GM21447 (cell line): ENCODE data around the gene SNX9.

Source experiments
- ATAC-seq: cut with Tn5 transposase; IDR thresholded peaks from one replicate; pipeline ENCODE4 v1.9.1; 2021; ENCODE audit not compliant: unreplicated experiment

The SNX9 gene

DNA sequence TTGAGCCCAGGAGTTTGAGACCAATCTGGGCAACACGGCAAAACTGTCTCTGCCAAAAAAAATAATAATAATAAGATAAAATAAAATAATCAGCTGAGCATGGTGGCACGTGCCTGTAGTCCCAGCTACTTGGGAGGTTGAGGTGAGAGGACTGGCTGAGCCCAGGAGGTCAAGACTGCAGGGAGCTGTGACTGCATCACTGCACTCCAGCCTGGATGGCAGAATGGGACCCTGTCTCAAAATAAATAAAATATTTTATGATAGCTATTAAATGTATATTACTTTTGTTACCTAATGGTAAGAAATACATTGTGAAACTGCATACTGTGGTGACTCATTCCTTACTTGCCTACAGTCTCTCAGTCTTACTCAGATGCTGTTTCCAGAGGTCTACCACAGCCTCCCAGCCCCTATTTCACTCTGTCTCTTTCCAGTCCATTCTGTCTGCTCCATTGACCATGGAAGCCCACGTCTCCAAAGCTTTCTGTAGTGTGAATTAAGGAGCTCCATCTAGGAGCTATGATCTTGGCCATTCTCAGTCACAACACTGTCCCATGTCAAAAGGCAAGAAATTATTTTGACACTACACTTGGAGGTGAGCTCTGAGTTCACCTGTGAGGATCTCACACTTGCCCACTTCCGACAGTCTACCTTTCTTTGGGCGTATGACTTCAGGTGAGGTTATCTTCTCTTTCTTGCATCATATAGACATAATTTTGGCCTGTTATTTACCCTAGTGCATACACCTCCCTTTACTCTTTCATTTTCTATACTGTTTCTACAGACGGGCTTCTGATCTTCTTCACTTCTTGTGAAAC lies 22.4 kb upstream of the SNX9 start:
- peak; percentile 96 for ATAC-seq

GRCh38 chr6:157804448-157805327 lies 18.4 kb upstream of the SNX9 start:
- ATAC-seq: no peak

GRCh38 chr6:157806131-157806855 lies 16.8 kb upstream of the SNX9 start:
- no peak for ATAC-seq

DNA sequence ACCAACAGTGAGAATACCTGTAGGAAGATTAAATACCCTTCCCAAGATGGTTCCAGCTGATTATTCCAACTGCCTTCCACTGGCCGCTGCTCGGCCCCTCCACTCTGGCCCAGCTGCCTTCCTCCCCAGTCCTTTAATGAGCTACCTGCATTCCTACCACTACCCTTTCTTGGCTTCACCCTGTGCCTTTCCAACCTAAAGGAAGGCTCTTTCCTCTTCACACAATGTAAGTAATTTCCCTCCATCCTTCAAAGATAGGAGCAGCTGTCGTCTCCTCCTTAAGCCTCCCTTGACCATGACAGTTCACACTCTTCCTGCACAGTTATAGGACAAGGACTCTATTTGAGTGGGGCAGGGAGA lies 16.2 kb upstream of the SNX9 start:
- no peak for ATAC-seq

- no peak for ATAC-seq
Measured at GRCh38 chr6:157808405-157808950, 14.6 kb upstream of the SNX9 start.

DNA sequence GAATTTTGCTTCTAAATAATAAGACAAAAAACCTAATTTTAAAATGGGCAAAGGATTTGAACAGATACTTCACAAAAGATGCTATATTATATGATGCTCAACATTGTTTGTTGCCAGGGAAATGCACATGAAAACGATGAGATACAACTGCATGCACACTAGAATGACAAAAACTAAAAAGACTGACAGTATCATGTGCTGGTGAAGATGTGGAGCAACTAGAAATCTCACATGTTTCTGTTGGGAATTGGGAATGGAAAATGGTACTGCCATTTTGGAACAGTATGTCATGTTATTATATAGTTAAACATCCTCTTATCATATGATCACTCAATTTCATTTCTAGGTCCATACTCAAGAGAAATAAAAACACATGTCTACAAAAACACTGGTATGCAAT lies 13.4 kb upstream of the SNX9 start:
- no peak for ATAC-seq

GRCh38 chr6:157811137-157811475 lies 11.9 kb upstream of the SNX9 start:
- ATAC-seq: no peak

DNA sequence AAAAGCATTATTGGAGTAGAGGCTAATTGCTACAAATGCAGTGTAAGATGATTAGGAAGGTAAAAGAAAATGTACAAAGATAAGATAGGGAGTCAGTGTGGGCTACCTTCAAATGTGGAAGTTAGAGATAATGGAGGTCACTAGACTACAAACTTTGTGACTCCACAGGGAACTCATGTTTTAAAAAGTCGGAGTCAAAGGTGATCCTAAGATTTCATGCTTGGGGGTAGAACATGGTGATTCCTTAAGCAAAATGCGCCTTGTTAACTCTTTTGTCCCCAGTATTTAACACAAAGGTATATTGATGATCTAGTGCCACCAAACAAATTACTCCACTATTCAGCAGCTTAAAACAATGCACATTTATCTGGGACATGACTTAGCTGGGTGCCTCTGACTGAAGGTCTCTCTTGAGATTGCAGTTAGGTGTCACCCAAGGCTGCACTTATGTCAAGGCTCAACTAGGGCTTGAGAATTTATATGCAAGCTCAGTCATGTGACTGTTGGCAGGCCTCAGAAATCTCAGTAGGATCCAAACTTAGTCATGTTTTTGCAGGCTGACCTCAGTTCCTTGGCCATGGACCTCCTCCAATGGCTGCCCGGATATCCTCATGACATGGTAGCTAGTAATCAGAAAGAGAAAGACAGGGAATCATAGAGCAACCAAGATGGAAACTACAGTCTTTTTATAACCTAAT lies 11.4 kb upstream of the SNX9 start:
- ATAC-seq: no peak

GRCh38 chr6:157812425-157813171 lies 10.4 kb upstream of the SNX9 start:
- ATAC-seq: no peak

- no peak for ATAC-seq
Measured at GRCh38 chr6:157813191-157813590, 9.9 kb upstream of the SNX9 start.

- no peak for ATAC-seq
Measured at GRCh38 chr6:157813750-157814455, 9.1 kb upstream of the SNX9 start.

- ATAC-seq: peak; percentile 82
Measured at GRCh38 chr6:157814883-157815282, 8.2 kb upstream of the SNX9 start.

DNA sequence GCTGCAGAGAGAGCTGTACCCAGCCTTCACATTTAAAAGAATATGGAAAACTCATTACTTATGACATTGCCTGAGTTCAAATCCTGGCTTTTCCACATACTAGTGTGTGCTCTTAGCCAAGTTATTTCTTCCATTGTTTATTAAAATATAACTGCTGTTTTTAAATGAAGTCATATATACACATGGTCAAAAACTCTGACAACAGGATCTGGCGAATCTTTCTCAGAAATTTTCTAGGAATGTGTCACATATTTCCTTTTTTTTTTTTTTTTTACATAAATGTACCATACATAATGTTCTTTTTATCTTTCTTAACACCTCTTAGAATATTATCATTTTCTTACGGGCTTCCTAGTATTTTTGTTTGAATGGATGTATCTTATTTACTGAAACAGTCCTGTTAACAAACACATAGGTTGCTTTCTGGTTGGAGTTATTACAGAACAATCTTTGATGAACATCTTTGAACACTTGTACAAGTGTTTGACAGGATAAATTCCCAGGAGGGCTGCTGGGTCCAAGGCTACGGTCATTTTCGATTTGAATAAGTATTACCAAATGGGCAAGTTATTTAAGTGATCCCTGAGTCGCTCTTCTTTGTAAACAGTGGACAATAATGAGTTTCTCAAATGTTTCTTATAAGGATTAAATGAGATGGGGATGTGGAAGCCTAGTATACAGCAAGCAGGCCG lies 1.6 kb upstream of the SNX9 start:
- ATAC-seq: no peak

GRCh38 chr6:157822245-157823000 lies 623 bp upstream of the SNX9 start:
- no peak for ATAC-seq

GRCh38 chr6:157823528-157824370 lies 703 bp downstream of the SNX9 start:
- peak; percentile 62 for ATAC-seq

GRCh38 chr6:157825243-157825904 lies 2.3 kb downstream of the SNX9 start:
- ATAC-seq: no peak
